22Rv1 (cell line): ENCODE data around the gene HEATR3.

Experiments
- CTCF ChIP-seq: fragments of 450-650 bp; IDR thresholded peaks from 2 replicates; pipeline ENCODE4 v1.5.1; 2017; ENCODE audit warnings: mild to moderate bottlenecking
- ZFX ChIP-seq: fragments of 450-650 bp; IDR thresholded peaks from 2 replicates; pipeline ENCODE4 v1.6.1; 2017; ENCODE audit warnings: antibody characterized with exemption, borderline replicate concordance

GRCh38 chr16:50050802-50051201 lies 15.0 kb upstream of the HEATR3 start:
- TF ChIP-seq ZFX (no peak), CTCF (no peak)
